Mesangial cell (primary cell): ENCODE measurements around the gene SLMAP. TPM values are rescaled to one million over a fixed set of nuclear protein-coding genes. Genes with fewer than 3 reads are reported as not detected.

Experiments
- total RNA-seq: library from RNA; depleted of rRNA; stranded (reverse); fragments of >200 nt; gene quantifications from 2 replicates; pipeline ENCODE4 v1.2.3, GENCODE V29; 2015

SLMAP gene, protein sequence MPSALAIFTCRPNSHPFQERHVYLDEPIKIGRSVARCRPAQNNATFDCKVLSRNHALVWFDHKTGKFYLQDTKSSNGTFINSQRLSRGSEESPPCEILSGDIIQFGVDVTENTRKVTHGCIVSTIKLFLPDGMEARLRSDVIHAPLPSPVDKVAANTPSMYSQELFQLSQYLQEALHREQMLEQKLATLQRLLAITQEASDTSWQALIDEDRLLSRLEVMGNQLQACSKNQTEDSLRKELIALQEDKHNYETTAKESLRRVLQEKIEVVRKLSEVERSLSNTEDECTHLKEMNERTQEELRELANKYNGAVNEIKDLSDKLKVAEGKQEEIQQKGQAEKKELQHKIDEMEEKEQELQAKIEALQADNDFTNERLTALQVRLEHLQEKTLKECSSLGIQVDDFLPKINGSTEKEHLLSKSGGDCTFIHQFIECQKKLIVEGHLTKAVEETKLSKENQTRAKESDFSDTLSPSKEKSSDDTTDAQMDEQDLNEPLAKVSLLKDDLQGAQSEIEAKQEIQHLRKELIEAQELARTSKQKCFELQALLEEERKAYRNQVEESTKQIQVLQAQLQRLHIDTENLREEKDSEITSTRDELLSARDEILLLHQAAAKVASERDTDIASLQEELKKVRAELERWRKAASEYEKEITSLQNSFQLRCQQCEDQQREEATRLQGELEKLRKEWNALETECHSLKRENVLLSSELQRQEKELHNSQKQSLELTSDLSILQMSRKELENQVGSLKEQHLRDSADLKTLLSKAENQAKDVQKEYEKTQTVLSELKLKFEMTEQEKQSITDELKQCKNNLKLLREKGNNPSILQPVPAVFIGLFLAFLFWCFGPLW
- 28.7 and 28.8 TPM in 2 replicates for total RNA-seq

DNA sequence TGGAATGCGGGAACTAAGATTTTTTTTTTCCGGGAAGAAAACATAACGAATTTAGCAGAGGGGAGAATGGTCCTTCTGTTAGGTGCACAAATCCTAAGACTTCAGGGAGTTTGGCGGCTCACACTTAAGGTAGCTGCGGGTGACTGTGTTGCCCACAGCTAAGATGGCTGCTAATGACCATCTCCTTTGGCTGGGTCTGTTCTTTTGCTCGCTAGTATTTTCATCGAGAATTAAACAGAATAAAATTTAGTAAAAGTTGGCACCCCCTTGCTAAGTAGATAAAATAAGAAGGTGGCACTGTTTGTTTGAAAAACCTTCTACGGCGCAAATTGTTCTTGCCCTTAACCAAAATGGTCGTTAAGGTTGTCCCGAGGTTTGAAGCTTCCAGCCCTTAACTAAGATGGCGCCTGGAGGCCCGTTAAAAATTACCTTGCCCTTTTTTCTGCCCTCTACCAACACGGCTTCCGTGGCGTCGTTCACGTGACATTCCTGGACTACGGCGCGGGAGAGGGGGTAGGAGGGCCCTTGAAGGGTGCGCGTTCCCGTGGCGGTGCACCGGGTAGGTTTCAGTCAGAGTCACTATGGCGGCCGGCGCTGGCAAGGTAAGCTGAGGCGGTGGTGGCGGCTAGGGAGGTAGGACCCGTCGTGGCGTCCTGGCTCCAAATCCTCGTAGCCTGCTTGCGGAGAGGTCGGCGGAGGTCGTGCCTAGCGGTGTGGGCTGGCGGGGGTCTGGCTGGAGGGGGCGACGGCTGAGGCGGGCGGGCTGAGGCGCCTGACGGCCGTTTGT lies at the start of gene SLMAP:
Gene SLMAP (plus strand): TSS at position 569 of the 787 bp plus-strand sequence. CDS start 1,343 bp downstream, outside the sequence.

Other genes starting within 250 kb of the SLMAP start
- under 0.01 TPM in 1 of 2 replicates, not detected in the other for gene DNAH12, start 212.0 kb upstream of the SLMAP start, total RNA-seq
- gene PDE12, start 200.0 kb upstream of the SLMAP start, total RNA-seq, result 17.1 and 21.0 TPM in 2 replicates
- gene ARF4, start 159.0 kb upstream of the SLMAP start, total RNA-seq, result 125 and 189 TPM in 2 replicates
- 10.6 and 11.1 TPM in 2 replicates for gene DENND6A, start 63.2 kb upstream of the SLMAP start, total RNA-seq